Stomach smooth muscle (tissue), 2 donors: Measurements from ENCODE around the gene CIDEB.

ENCODE experiments used
- H3K27ac ChIP-seq: one replicate; pipeline ENCODE4 v1.7.0; 2013; ENCODE audit warnings: mild to moderate bottlenecking, low read length, inconsistent platforms
- H3K27me3 ChIP-seq, 2 donors: one replicate each; pipeline ENCODE4 v1.7.0; 2013; ENCODE audit warnings: low read length in 2 of 2; ENCODE audit not compliant: insufficient read depth in 2 of 2, control insufficient read depth in 1 of 2
- H3K36me3 ChIP-seq, 2 donors: one replicate each; pipeline ENCODE4 v1.7.0; 2013; ENCODE audit warnings: low read length in 2 of 2; ENCODE audit not compliant: control insufficient read depth in 2 of 2, insufficient read depth in 2 of 2
- H3K4me1 ChIP-seq: one replicate; pipeline ENCODE4 v1.7.0; 2013; ENCODE audit warnings: low read length; ENCODE audit not compliant: control insufficient read depth, insufficient read depth
- H3K4me3 ChIP-seq, 2 donors: one replicate each; pipeline ENCODE4 v1.7.0; 2013; ENCODE audit warnings: low read length in 2 of 2
- H3K9ac ChIP-seq, 2 donors: one replicate each; pipeline ENCODE4 v1.7.0; 2013; ENCODE audit warnings: low read length in 2 of 2, mild to moderate bottlenecking in 1 of 2
- H3K9me3 ChIP-seq, 2 donors: one replicate each; pipeline ENCODE4 v1.7.0; 2013; ENCODE audit warnings: low read length in 2 of 2; ENCODE audit not compliant: control insufficient read depth in 2 of 2
- donor health status: healthy.
- donor health status: Pancreatic carcinoma.

The CIDEB gene

GRCh38 chr14:24273422-24273998 lies 34.3 kb downstream of the CIDEB start:
- Histone ChIP-seq H3K4me3 (no peak overlapping the region), H3K9ac (no peak overlapping the region), H3K27ac (no peak overlapping the region), H3K36me3 (peaks cover 0 to 3% of the 10 kb centered on the region in 2 donors), H3K4me1 (peaks cover 9% of the 10 kb centered on the region), H3K27me3 (no peaks in the 10 kb centered on the region), H3K9me3 (no peaks in the 10 kb centered on the region)

GRCh38 chr14:24272467-24272866 lies 35.3 kb downstream of the CIDEB start:
- H3K9ac ChIP-seq, result no peak overlapping the region
- peaks cover 3 to 7% of the 10 kb centered on the region in 2 donors for H3K36me3 ChIP-seq
- no peak overlapping the region for H3K4me3 ChIP-seq
- H3K27ac ChIP-seq, result no peak overlapping the region
- no peaks in the 10 kb centered on the region for H3K9me3 ChIP-seq
- no peaks in the 10 kb centered on the region for H3K27me3 ChIP-seq
- H3K4me1 ChIP-seq, result peaks cover 9% of the 10 kb centered on the region

GRCh38 chr14:24271834-24272263 lies 35.9 kb downstream of the CIDEB start:
- Histone ChIP-seq H3K4me3 (peak overlapping the region; percentile 65 to 94), H3K27ac (peak overlapping the region; percentile 94), H3K27me3 (no peaks in the 10 kb centered on the region), H3K9me3 (no peaks in the 10 kb centered on the region), H3K9ac (peak overlapping the region; percentile 96 to 97), H3K36me3 (peaks cover 4 to 7% of the 10 kb centered on the region in 2 donors), H3K4me1 (peaks cover 9% of the 10 kb centered on the region)

GRCh38 chr14:24271134-24271833 lies 36.5 kb downstream of the CIDEB start, which contains the start of gene RABGGTA:
TSS of gene RABGGTA (minus strand) at chr14:24271597. CDS start at chr14:24271115, 482 bp downstream.
- H3K9ac ChIP-seq, result peak within 1 kb of the TSS; percentile 96 to 97
- peak within 1 kb of the TSS; percentile 65 to 94 for H3K4me3 ChIP-seq
- peaks cover 4 to 10% of the 10 kb centered on the region in 2 donors for H3K36me3 ChIP-seq
- H3K27ac ChIP-seq, result peak within 1 kb of the TSS; percentile 94
- no peaks in the 10 kb centered on the region for H3K9me3 ChIP-seq
- H3K4me1 ChIP-seq, result peaks cover 9% of the 10 kb centered on the region
- no peaks in the 10 kb centered on the region for H3K27me3 ChIP-seq

GRCh38 chr14:24270537-24271133 lies 37.1 kb downstream of the CIDEB start:
- H3K27ac ChIP-seq, result peak overlapping the region; percentile 94
- H3K9ac ChIP-seq, result peak overlapping the region; percentile 96 to 97
- peaks cover 4 to 15% of the 10 kb centered on the region in 2 donors for H3K36me3 ChIP-seq
- H3K4me3 ChIP-seq, result peak overlapping the region; percentile 65 to 94
- H3K9me3 ChIP-seq, result no peaks in the 10 kb centered on the region
- peaks cover 9% of the 10 kb centered on the region for H3K4me1 ChIP-seq
- no peaks in the 10 kb centered on the region for H3K27me3 ChIP-seq

- Histone ChIP-seq H3K27ac (no peak overlapping the region), H3K36me3 (peaks cover 4 to 17% of the 10 kb centered on the region in 2 donors)
Observed at GRCh38 chr14:24269910-24270536, 37.8 kb downstream of the CIDEB start.

GRCh38 chr14:24269368-24269767 lies 38.4 kb downstream of the CIDEB start:
- Histone ChIP-seq H3K36me3 (peaks cover 4 to 17% of the 10 kb centered on the region in 2 donors), H3K4me1 (peaks cover 9% of the 10 kb centered on the region), H3K27ac (no peak overlapping the region), H3K9ac (no peak overlapping the region), H3K27me3 (no peaks in the 10 kb centered on the region), H3K4me3 (no peak overlapping the region), H3K9me3 (no peaks in the 10 kb centered on the region)

More at GRCh38 chr14:24269910-24270536, 37.8 kb downstream of the CIDEB start:
- H3K27me3 ChIP-seq, result no peaks in the 10 kb centered on the region
- no peak overlapping the region for H3K9ac ChIP-seq
- peaks cover 9% of the 10 kb centered on the region for H3K4me1 ChIP-seq
- no peak overlapping the region for H3K4me3 ChIP-seq
- H3K9me3 ChIP-seq, result no peaks in the 10 kb centered on the region

GRCh38 chr14:24268225-24268624 lies 39.6 kb downstream of the CIDEB start:
- Histone ChIP-seq H3K36me3 (peaks cover 4 to 17% of the 10 kb centered on the region in 2 donors), H3K27me3 (no peaks in the 10 kb centered on the region), H3K9me3 (no peaks in the 10 kb centered on the region), H3K9ac (no peak overlapping the region), H3K4me3 (no peak overlapping the region), H3K27ac (no peak overlapping the region), H3K4me1 (peaks cover 9% of the 10 kb centered on the region)

GRCh38 chr14:24267516-24267915 lies 40.3 kb downstream of the CIDEB start:
- Histone ChIP-seq H3K9me3 (no peaks in the 10 kb centered on the region), H3K27ac (no peak overlapping the region), H3K4me3 (no peak overlapping the region), H3K36me3 (peaks cover 4 to 17% of the 10 kb centered on the region in 2 donors), H3K9ac (no peak overlapping the region), H3K27me3 (no peaks in the 10 kb centered on the region), H3K4me1 (peaks cover 9% of the 10 kb centered on the region)

- H3K4me1 ChIP-seq, result peaks cover 5% of the 10 kb centered on the region
Observed at GRCh38 chr14:24266344-24267244, 41.2 kb downstream of the CIDEB start.

More at GRCh38 chr14:24266344-24267244, 41.2 kb downstream of the CIDEB start:
- Histone ChIP-seq H3K27ac (no peak overlapping the region), H3K4me3 (no peak overlapping the region), H3K9ac (no peak overlapping the region), H3K27me3 (no peaks in the 10 kb centered on the region), H3K9me3 (no peaks in the 10 kb centered on the region), H3K36me3 (peaks cover 4 to 17% of the 10 kb centered on the region in 2 donors)
